Epithelial cell of proximal tubule (primary cell): ENCODE results near the gene ITPKB. TPM values are rescaled to one million over a fixed set of nuclear protein-coding genes. Genes with fewer than 3 reads are reported as not detected.

Experiments
- DNase-seq: peaks from one replicate; pipeline ENCODE4 v3.0.0-alpha.2; 2011; ENCODE audit warnings: low read depth
- H3K4me3 ChIP-seq: 2 replicates; pipeline ENCODE4 v1.5.1; 2011; ENCODE audit warnings: low read depth, mild to moderate bottlenecking, low read length
- CTCF ChIP-seq: conservative IDR thresholded peaks from 2 replicates; pipeline ENCODE4 v1.5.1; 2012; ENCODE audit warnings: low read depth, mild to moderate bottlenecking, low read length
- total RNA-seq: library from RNA; depleted of rRNA; stranded (reverse); fragments of >200 nt; gene quantifications from 2 replicates; pipeline ENCODE4 v1.2.3, GENCODE V29; 2015

ITPKB gene
- total RNA-seq, 1 donor from 2014 or later = 5.1 TPM

- no peak for TF ChIP-seq CTCF
- no peak overlapping the region for H3K4me3 ChIP-seq
- DNase-seq = no peak
Observed at GRCh38 chr1:226691247-226691646, 47.8 kb downstream of the ITPKB start.

GRCh38 chr1:226690460-226690982 is 48.6 kb downstream of the ITPKB start:
- DNase-seq = no peak
- no peak overlapping the region for H3K4me3 ChIP-seq
- TF ChIP-seq CTCF = no peak

- TF ChIP-seq CTCF = no peak
- no peak overlapping the region for H3K4me3 ChIP-seq
- no peak for DNase-seq
Observed at GRCh38 chr1:226688808-226689207, 50.3 kb downstream of the ITPKB start.

- DNase-seq = no peak
- H3K4me3 ChIP-seq = no peak overlapping the region
- no peak for TF ChIP-seq CTCF
Observed at GRCh38 chr1:226688056-226688748, 50.9 kb downstream of the ITPKB start.

GRCh38 chr1:226687426-226687825 is 51.7 kb downstream of the ITPKB start:
- no peak overlapping the region for H3K4me3 ChIP-seq
- peak; percentile 22 for TF ChIP-seq CTCF
- no peak for DNase-seq

GRCh38 chr1:226686440-226687425 is 52.3 kb downstream of the ITPKB start:
- H3K4me3 ChIP-seq = no peak overlapping the region
- no peak for DNase-seq
- TF ChIP-seq CTCF = no peak
